HL-60 (cell line): Measurements from ENCODE around the gene INAVA.

Experiments
- DNase-seq, 2 experiments: peaks; one replicate each; pipeline ENCODE4 v3.0.0-alpha.2; 2010 to 2020; ENCODE audit warnings: low read depth in 1 of 2, low spot score in 1 of 2
- H3K27ac ChIP-seq: fragments of 250-450 bp; sonication (Bioruptor Pico); replicated peaks from 2 replicates; pipeline ENCODE4 v1.5.1; 2020; ENCODE audit warnings: mild to moderate bottlenecking, moderate library complexity
- H3K27me3 ChIP-seq: fragments of 250-450 bp; sonication (Bioruptor Pico); 2 replicates; pipeline ENCODE4 v1.5.1; 2021; ENCODE audit warnings: mild to moderate bottlenecking, moderate library complexity; ENCODE audit not compliant: insufficient read depth, poor library complexity, severe bottlenecking
- H3K4me3 ChIP-seq: replicated peaks from 2 replicates; pipeline ENCODE4 v1.5.1; 2011; ENCODE audit warnings: mild to moderate bottlenecking, control low read depth, low read length; ENCODE audit not compliant: insufficient read depth
- CTCF ChIP-seq: IDR thresholded peaks from one replicate; pipeline ENCODE4 v1.5.1; 2011; ENCODE audit warnings: low read length, control low read depth, inconsistent platforms; ENCODE audit not compliant: insufficient read depth
- GABPA ChIP-seq: IDR thresholded peaks from 2 replicates; pipeline ENCODE4 v1.6.1; 2012; ENCODE audit warnings: low read depth
- POLR2AphosphoS5 ChIP-seq: IDR thresholded peaks from 2 replicates; pipeline ENCODE4 v1.6.1; 2012; ENCODE audit warnings: low read depth
- REST ChIP-seq: IDR thresholded peaks from 2 replicates; pipeline ENCODE4 v1.6.1; 2012; ENCODE audit warnings: low read depth; ENCODE audit not compliant: insufficient replicate concordance
- SPI1 ChIP-seq: IDR thresholded peaks from 2 replicates; pipeline ENCODE4 v1.6.1; 2012; ENCODE audit warnings: low read depth, mild to moderate bottlenecking, borderline replicate concordance

The INAVA gene

GRCh38 chr1:200951016-200951415 lies 56.3 kb downstream of the INAVA start:
- no peaks in the 10 kb centered on the region for H3K27me3 ChIP-seq
- no peak overlapping the region for H3K27ac ChIP-seq
- no peak for TF ChIP-seq GABPA
- TF ChIP-seq CTCF, result no peak
- no peak for TF ChIP-seq SPI1
- no peak for TF ChIP-seq POLR2AphosphoS5
- TF ChIP-seq REST, result no peak
- DNase-seq, result no peak
- no peak overlapping the region for H3K4me3 ChIP-seq

GRCh38 chr1:200954434-200954833 lies 59.7 kb downstream of the INAVA start:
- no peaks in the 10 kb centered on the region for H3K27me3 ChIP-seq
- no peak for DNase-seq
- H3K27ac ChIP-seq, result no peak overlapping the region
- H3K4me3 ChIP-seq, result no peak overlapping the region
- TF ChIP-seq REST, result no peak
- TF ChIP-seq GABPA, result no peak
- TF ChIP-seq CTCF, result no peak
- no peak for TF ChIP-seq POLR2AphosphoS5
- TF ChIP-seq SPI1, result no peak

GRCh38 chr1:200958597-200958996 lies 63.9 kb downstream of the INAVA start:
- no peak for DNase-seq
- Histone ChIP-seq H3K4me3 (no peak overlapping the region), H3K27ac (no peak overlapping the region), H3K27me3 (no peaks in the 10 kb centered on the region)
- TF ChIP-seq SPI1 (no peak), CTCF (no peak), POLR2AphosphoS5 (no peak), REST (no peak), GABPA (no peak)
